Limb (tissue), 2 donors: ENCODE data around the gene MNDA.
"Not testable (repeated sequence)": the region's sequence is repeated elsewhere in the genome, so short reads cannot be mapped to it uniquely, and the experiment has no call there.

Experiments used
- DNase-seq, 2 donors: peaks; one replicate each; pipeline ENCODE4 v3.0.0-alpha.2; 2016; ENCODE audit errors: extremely low spot score in 2 of 2

MNDA gene

GRCh38 chr1:158838660-158839059, 7.5 kb downstream of the MNDA start:
- no peak for DNase-seq

GRCh38 chr1:158839566-158839965, 8.4 kb downstream of the MNDA start:
- no peak for DNase-seq

GRCh38 chr1:158840236-158840635, 9.1 kb downstream of the MNDA start:
- no peak for DNase-seq

- no peak for DNase-seq
Measured at GRCh38 chr1:158864595-158864994, 33.4 kb downstream of the MNDA start.

GRCh38 chr1:158870438-158870837, 39.3 kb downstream of the MNDA start:
- not testable (repeated sequence) for DNase-seq

GRCh38 chr1:158873141-158873540, 42.0 kb downstream of the MNDA start:
- DNase-seq = no peak

GRCh38 chr1:158893654-158894053, 62.5 kb downstream of the MNDA start:
- DNase-seq = no peak

- no peak for DNase-seq
Measured at GRCh38 chr1:158898722-158899121, 67.6 kb downstream of the MNDA start.
